Measurements from ENCODE around the gene COPG2. TPM values are rescaled to one million over a fixed set of nuclear protein-coding genes. Genes with fewer than 3 reads are reported as not detected.

The COPG2 gene
- total and polyA plus RNA-seq, 2 donors (not counting 3 experiments of a cell fraction or from before 2014, with no cell fraction given): 9.4 to 11.6 TPM

- H3K27me3 ChIP-seq (ENCODE audit: control insufficient read depth in 2 of 2, insufficient read depth in 2 of 2, low read length in 2 of 2): no peaks in the 10 kb centered on the region
- ChIA-PET CTCF (no interaction called here), POLR2A (no interaction called here)
- FAIRE-seq (no peak), DNase-seq (ENCODE audit: low read depth, low spot score) (no peak)
- H3K79me2 ChIP-seq (ENCODE audit: control insufficient read depth, insufficient read depth, low read length): no peaks in the 10 kb centered on the region
- no peaks in the 10 kb centered on the region for H3K9me1 ChIP-seq (replicated peaks; ENCODE audit: control insufficient read depth, extremely low read depth, insufficient read depth, low read length)
- BruUV-seq (replicated peaks): no TSS peak
- no peak overlapping the region for H3K4me3 ChIP-seq (replicated peaks in 1 of 3; ENCODE audit: insufficient read depth in 1 of 3, low read depth in 1 of 3, low read length in 3 of 3)
- H3K4me1 ChIP-seq (ENCODE audit: control insufficient read depth, extremely low read depth, insufficient read depth, low read length): no peaks in the 10 kb centered on the region
- H3K9me3 ChIP-seq (replicated peaks; ENCODE audit: control insufficient read depth, insufficient read depth, low read length): no peaks in the 10 kb centered on the region
- TF ChIP-seq, protein P1, sequence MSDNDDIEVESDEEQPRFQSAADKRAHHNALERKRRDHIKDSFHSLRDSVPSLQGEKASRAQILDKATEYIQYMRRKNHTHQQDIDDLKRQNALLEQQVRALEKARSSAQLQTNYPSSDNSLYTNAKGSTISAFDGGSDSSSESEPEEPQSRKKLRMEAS (IDR thresholded peaks at IDR 0.05; ENCODE audit: insufficient read depth, insufficient read length): no peak
- TF ChIP-seq GATA2 (IDR thresholded peaks at IDR 0.05; ENCODE audit: insufficient read depth, insufficient read length, low read depth, low read length) (no peak), CTCF (IDR thresholded peaks at IDR 0.05; ENCODE audit: extremely low read depth in 1 of 2, insufficient read depth in 1 of 2, low read depth in 1 of 2, low read length in 2 of 2) (no peak), MYC (IDR thresholded peaks at IDR 0.05; ENCODE audit: low read depth, low read length) (no peak), EZH2 (IDR thresholded peaks at IDR 0.05; ENCODE audit: borderline replicate concordance, low read depth, low read length, severe bottlenecking) (no peak), FOS (IDR thresholded peaks at IDR 0.05; ENCODE audit: borderline replicate concordance, insufficient read depth, low read length) (no peak), JUN (IDR thresholded peaks at IDR 0.05; ENCODE audit: borderline replicate concordance, insufficient read depth, insufficient read length, low read depth) (no peak), POLR2AphosphoS5 (IDR thresholded peaks at IDR 0.05; ENCODE audit: insufficient read depth, low read depth, low read length) (no peak), POLR2A (IDR thresholded peaks at IDR 0.05; ENCODE audit: low read depth, low read length) (no peak)
- H3K27ac ChIP-seq (ENCODE audit: insufficient read depth, low read depth, low read length): no peak overlapping the region
- intact Hi-C loops (cut with micrococcal nuclease) (no loop called here), dilution Hi-C loops (cut with MboI; ENCODE audit: extremely low pct_ligation_motif_present, low sequenced_read_pairs) (no loop called here)
- H4K20me1 ChIP-seq (replicated peaks; ENCODE audit: control insufficient read depth, extremely low read depth, insufficient read depth, low read length): no peaks in the 10 kb centered on the region
- H3K36me3 ChIP-seq (ENCODE audit: control insufficient read depth in 2 of 2, extremely low read depth in 1 of 2, insufficient read depth in 2 of 2, low read length in 2 of 2): no peaks in the 10 kb centered on the region
- no peak overlapping the region for H3K4me2 ChIP-seq (ENCODE audit: insufficient read depth, low read length)
- no peak overlapping the region for H2AFZ ChIP-seq (ENCODE audit: low read depth, low read length)
- H3K9ac ChIP-seq (replicated peaks; ENCODE audit: extremely low read depth, insufficient read depth, low read length): no peak overlapping the region
Measured at GRCh38 chr7:130515315-130516040, 153.1 kb downstream of the COPG2 start.
